SK-N-SH (cell line): ENCODE data around the gene KCNF1. TPM values are rescaled to one million over a fixed set of nuclear protein-coding genes. Genes with fewer than 3 reads are reported as not detected.
A peak's percentile ranks its signal among the peaks of the same experiment; 100 is the strongest.

Experiments
- CTCF ChIA-PET: fragments of 300-600, 350-600 bp; formaldehyde crosslinking; extraction: SDS; loops from one replicate; lab custom pipeline; 2021; lab: Yijun Ruan, JAX
- POLR2A ChIA-PET: fragments of 350-600 bp; sonication (Branson Sonifier 250); formaldehyde crosslinking; extraction: SDS; loops from one replicate; lab custom pipeline; 2020; ENCODE audit warnings: antibody characterized with exemption, inconsistent platforms; lab: Yijun Ruan, JAX
- DNase-seq: peaks from one replicate; pipeline ENCODE4 v3.0.0; 2012
- H2AFZ ChIP-seq: fragments of 200-600 bp; sonication (generic); 2 replicates; pipeline ENCODE4 v1.8.1; 2016; ENCODE audit warnings: antibody characterized with exemption, mild to moderate bottlenecking, low read depth
- H3F3A ChIP-seq: fragments of 200-600 bp; sonication (generic); replicated peaks from 2 replicates; pipeline ENCODE3; 2016; ENCODE audit warnings: antibody characterized with exemption, mild to moderate bottlenecking; ENCODE audit not compliant: insufficient read depth
- H3K27ac ChIP-seq, 2 experiments: fragments of 200-500 bp in 1 of 2; fragments of 200-600 bp in 1 of 2; sonication (Bioruptor generic) in 1 of 2; sonication (generic), shearing (Covaris generic) in 1 of 2; 2 replicates each; pipeline versions ENCODE4 v1.5.1 to v1.6.1; 2014 to 2016; ENCODE audit warnings: low read depth in 2 of 2, inconsistent platforms in 1 of 2, low read length in 1 of 2, mild to moderate bottlenecking in 1 of 2, mixed read lengths in 1 of 2
- H3K27me3 ChIP-seq: fragments of 200-600 bp; sonication (generic), shearing (Covaris generic); 2 replicates; pipeline ENCODE4 v1.6.1; 2016; ENCODE audit warnings: mixed run types; ENCODE audit not compliant: insufficient read depth
- H3K36me3 ChIP-seq, 2 experiments: fragments of 200-500 bp in 1 of 2; fragments of 200-600 bp in 1 of 2; sonication (Bioruptor generic) in 1 of 2; sonication (generic) in 1 of 2; replicated peaks in 1 of 2; 2 replicates each; pipeline versions ENCODE3 to v1.5.1; 2014 to 2016; ENCODE audit warnings: low read length in 1 of 2, mild to moderate bottlenecking in 1 of 2; ENCODE audit not compliant: insufficient read depth in 2 of 2, control insufficient read depth in 1 of 2
- H3K4me1 ChIP-seq, 2 experiments: fragments of 200-500 bp in 1 of 2; fragments of 200-600 bp in 1 of 2; sonication (Bioruptor generic) in 1 of 2; sonication (generic), shearing (Covaris generic) in 1 of 2; 2 replicates each; pipeline versions ENCODE4 v1.5.1 to v1.6.1; 2014 to 2016; ENCODE audit warnings: low read depth in 1 of 2, low read length in 1 of 2, mixed run types in 1 of 2; ENCODE audit not compliant: insufficient read depth in 2 of 2, control insufficient read depth in 1 of 2
- H3K4me2 ChIP-seq: fragments of 200-600 bp; sonication (generic), shearing (Covaris generic); 2 replicates; pipeline ENCODE4 v1.6.1; 2017; ENCODE audit warnings: mixed run types
- H3K4me3 ChIP-seq, 2 experiments: fragments of 200-500 bp in 1 of 2; fragments of 200-600 bp in 1 of 2; sonication (Bioruptor generic) in 1 of 2; sonication (generic), shearing (Covaris generic) in 1 of 2; 2 replicates each; pipeline versions ENCODE4 v1.5.1 to v1.8.1; 2014 to 2016; ENCODE audit warnings: low read depth in 2 of 2, inconsistent platforms in 1 of 2, low read length in 1 of 2, mild to moderate bottlenecking in 1 of 2, mixed read lengths in 1 of 2, moderate library complexity in 1 of 2
- H3K79me2 ChIP-seq: fragments of 200-600 bp; sonication (generic); 2 replicates; pipeline ENCODE4 v1.8.1; 2017; ENCODE audit warnings: mild to moderate bottlenecking; ENCODE audit not compliant: insufficient read depth
- H3K9ac ChIP-seq: fragments of 200-600 bp; sonication (generic); 2 replicates; pipeline ENCODE4 v1.6.1; 2017; ENCODE audit warnings: mixed run types
- H3K9me2 ChIP-seq: fragments of 200-600 bp; sonication (generic); 2 replicates; pipeline ENCODE4 v1.6.1; 2017; ENCODE audit warnings: mixed run types
- H3K9me3 ChIP-seq: fragments of 200-600 bp; sonication (generic); 2 replicates; pipeline ENCODE4 v1.6.1; 2017; ENCODE audit warnings: mixed run types, mild to moderate bottlenecking, moderate library complexity
- H4K20me1 ChIP-seq: fragments of 200-600 bp; sonication (generic); 2 replicates; pipeline ENCODE4 v1.6.1; 2017; ENCODE audit warnings: mild to moderate bottlenecking, mixed run types; ENCODE audit not compliant: insufficient read depth
- CTCF ChIP-seq: fragments of 200-600 bp; sonication (generic); IDR thresholded peaks from 2 replicates; pipeline ENCODE4 v1.6.1; 2017; ENCODE audit warnings: antibody characterized with exemption, mild to moderate bottlenecking, moderate library complexity
- ELF1 ChIP-seq: IDR thresholded peaks from 2 replicates; pipeline ENCODE4 v1.4.0; 2012
- EZH2phosphoT487 ChIP-seq: fragments of 200-600 bp; sonication (generic); IDR thresholded peaks from 2 replicates; pipeline ENCODE4 v1.6.1; 2017; ENCODE audit warnings: low read depth, mixed run types, mild to moderate bottlenecking, antibody characterized with exemption, moderate library complexity, borderline replicate concordance
- FOSL2 ChIP-seq: IDR thresholded peaks from 2 replicates; pipeline ENCODE4 v1.4.0; 2012; ENCODE audit warnings: low read depth, mild to moderate bottlenecking, moderate library complexity, borderline replicate concordance
- GABPA ChIP-seq: IDR thresholded peaks from 2 replicates; pipeline ENCODE4 v1.4.0; 2012; ENCODE audit warnings: low read depth, mild to moderate bottlenecking
- MAX ChIP-seq: IDR thresholded peaks from 2 replicates; pipeline ENCODE4 v1.4.0; 2012; ENCODE audit warnings: low read depth
- PBX3 ChIP-seq: IDR thresholded peaks from 2 replicates; pipeline ENCODE4; 2012
- RAD21 ChIP-seq: IDR thresholded peaks from 2 replicates; pipeline ENCODE4 v1.6.1; 2012; ENCODE audit warnings: mild to moderate bottlenecking, low read length
- REST ChIP-seq: IDR thresholded peaks from 2 replicates; pipeline ENCODE4 v1.6.1; 2012; ENCODE audit warnings: mild to moderate bottlenecking, low read depth, low read length, moderate library complexity
- SMC3 ChIP-seq: IDR thresholded peaks from 2 replicates; pipeline ENCODE4 v1.6.1; 2012; ENCODE audit warnings: low read depth, low read length, improper control_type of control experiment
- TAF1 ChIP-seq: IDR thresholded peaks from 2 replicates; pipeline ENCODE4 v1.6.1; 2012; ENCODE audit warnings: low read depth, mild to moderate bottlenecking, low read length, moderate library complexity, borderline replicate concordance
- TCF12 ChIP-seq: IDR thresholded peaks from 2 replicates; pipeline ENCODE4 v1.4.0; 2012
- USF1 ChIP-seq: IDR thresholded peaks from 2 replicates; pipeline ENCODE4 v1.4.0; 2012; ENCODE audit warnings: low read depth, borderline replicate concordance
- WGBS: methylation state at CpG from one replicate; pipeline ENCODE4 v1.1.6; 2017; ENCODE audit warnings: low lambda C conversion rate; 5-methylcytosine and 5-hydroxymethylcytosine counted together
- polyA plus RNA-seq, 3 experiments: library from polyadenylated mRNA; depleted of rRNA; stranded (reverse); fragments of >200 nt; gene quantifications; 2 replicates each; pipeline ENCODE4 v1.2.3, GENCODE V29; 2012

The KCNF1 gene
- polyA plus RNA-seq, 1 of the 3 experiments (the other 2 are of a cell fraction), result 0.23 TPM

GRCh38 chr2:10908195-10908594 is 3.5 kb upstream of the KCNF1 start:
- Histone ChIP-seq H3K9ac (no peak overlapping the region), H3F3A (no peaks in the 10 kb centered on the region), H3K36me3 (no peaks in the 10 kb centered on the region), H3K9me2 (no peaks in the 10 kb centered on the region), H3K4me1 (peaks cover 0 to 12% of the 10 kb centered on the region in 2 experiments; a peak in 1 of 4 replicates), H2AFZ (no peak overlapping the region), H3K4me3 (no peak overlapping the region), H3K27ac (no peak overlapping the region), H3K4me2 (no peak overlapping the region), H3K9me3 (no peaks in the 10 kb centered on the region), H4K20me1 (no peaks in the 10 kb centered on the region), H3K27me3 (peaks cover 14% of the 10 kb centered on the region; the same call in 1 of the 2 replicates), H3K79me2 (no peaks in the 10 kb centered on the region)
- ChIA-PET CTCF (interaction anchor here (1.1 to 13.7 kb wide), 11 partner anchors 8 to 222 kb away, joined by 3 to 192 read pairs (median 19); a partner anchor contains a TSS), POLR2A (no interaction called here)
- no peak for DNase-seq
- WGBS, result 71% methylated on average over 4 of the region's 4 CpGs
- TF ChIP-seq ELF1, result no peak

- TF ChIP-seq GABPA (no peak), RAD21 (peak; percentile 56), PBX3 (no peak), SMC3 (peak; percentile 24; the same call in 1 of the 2 replicates), EZH2phosphoT487 (no peak), REST (no peak), FOSL2 (no peak), CTCF (peak; percentile 78), TCF12 (peak; percentile 12; the same call in 1 of the 2 replicates), TAF1 (no peak), USF1 (no peak), MAX (no peak)
- Histone ChIP-seq H3K27ac (no peak overlapping the region), H3K79me2 (no peaks in the 10 kb centered on the region), H3K4me2 (no peak overlapping the region), H3K9ac (no peak overlapping the region), H3K27me3 (peaks cover 14% of the 10 kb centered on the region; the same call in 1 of the 2 replicates), H3K9me2 (no peaks in the 10 kb centered on the region), H3K36me3 (no peaks in the 10 kb centered on the region), H3K4me3 (no peak overlapping the region; a peak in 1 of 4 replicates), H3K9me3 (no peaks in the 10 kb centered on the region), H2AFZ (no peak overlapping the region), H3F3A (no peaks in the 10 kb centered on the region), H4K20me1 (no peaks in the 10 kb centered on the region), H3K4me1 (peaks cover 0 to 12% of the 10 kb centered on the region in 2 experiments; a peak in 1 of 4 replicates)
- peak; percentile 88 for DNase-seq
- WGBS, result 68% methylated on average over 15 of the region's 15 CpGs
- ChIA-PET CTCF (interaction anchor here (0.7 to 13.7 kb wide), 29 partner anchors 9 to 221 kb away, joined by 3 to 192 read pairs (median 4); a partner anchor contains a TSS), POLR2A (no interaction called here)
These were observed 2.4 kb upstream of the KCNF1 start for GRCh38 chr2:10909050-10909995.
